GF-D8 (cell line): ENCODE measurements around the gene RIC8A.
"Not testable (repeated sequence)": the region's sequence is repeated elsewhere in the genome, so short reads cannot be mapped to it uniquely, and the experiment has no call there.

Experiments
- DNase-seq: peaks from one replicate; lab custom pipeline; 2025; lab: John Stamatoyannopoulos, UW

Gene RIC8A

GRCh38 chr11:220641-221215 is 13.2 kb downstream of the RIC8A start:
- not testable (repeated sequence) for DNase-seq

GRCh38 chr11:221539-221938 is 14.0 kb downstream of the RIC8A start:
- no peak for DNase-seq

- no peak for DNase-seq
Measured at GRCh38 chr11:221998-222789, 14.7 kb downstream of the RIC8A start.

- DNase-seq = no peak
Measured at GRCh38 chr11:223026-223789, 15.7 kb downstream of the RIC8A start.

- DNase-seq = no peak
Measured at GRCh38 chr11:223884-224283, 16.4 kb downstream of the RIC8A start.

GRCh38 chr11:224424-224823 is 16.9 kb downstream of the RIC8A start:
- no peak for DNase-seq

- peak; percentile 74 for DNase-seq
Measured at GRCh38 chr11:225734-226453, 18.4 kb downstream of the RIC8A start.

GRCh38 chr11:227824-228379 is 20.4 kb downstream of the RIC8A start:
- DNase-seq = no peak

- no peak for DNase-seq
Measured at GRCh38 chr11:230431-230830, 22.9 kb downstream of the RIC8A start.

- DNase-seq = no peak
Measured at GRCh38 chr11:232783-233565, 25.5 kb downstream of the RIC8A start.

GRCh38 chr11:235180-235579 is 27.7 kb downstream of the RIC8A start:
- no peak for DNase-seq

GRCh38 chr11:235609-235996 is 28.1 kb downstream of the RIC8A start:
- DNase-seq = no peak

GRCh38 chr11:235997-236773 is 28.7 kb downstream of the RIC8A start, which contains the start of gene SIRT3:
Gene SIRT3, minus strand, starts transcription at chr11:236342. Its CDS starts 14 bp downstream, at chr11:236328.
- peak; percentile 35 for DNase-seq

GRCh38 chr11:236774-237767 is 29.6 kb downstream of the RIC8A start, which contains the start of gene PSMD13:
Gene PSMD13, plus strand, starts transcription at chr11:236976. Its CDS starts 74 bp downstream, at chr11:237050.
- peak; percentile 5 for DNase-seq

- not testable (repeated sequence) for DNase-seq
Measured at GRCh38 chr11:238346-238745, 30.8 kb downstream of the RIC8A start.

- no peak for DNase-seq
Measured at GRCh38 chr11:240315-240714, 32.8 kb downstream of the RIC8A start.

GRCh38 chr11:241634-242033 is 34.1 kb downstream of the RIC8A start:
- DNase-seq = no peak

- no peak for DNase-seq
Measured at GRCh38 chr11:244376-244775, 36.9 kb downstream of the RIC8A start.

GRCh38 chr11:249062-249461 is 41.6 kb downstream of the RIC8A start:
- no peak for DNase-seq
